Measurements from ENCODE around the gene DNAJC7. TPM values are rescaled to one million over a fixed set of nuclear protein-coding genes. Genes with fewer than 3 reads are reported as not detected.

DNAJC7 gene
- total RNA-seq, 3 donors from 2014 or later, result 80.6 to 108 (median 86.7) TPM

DNA sequence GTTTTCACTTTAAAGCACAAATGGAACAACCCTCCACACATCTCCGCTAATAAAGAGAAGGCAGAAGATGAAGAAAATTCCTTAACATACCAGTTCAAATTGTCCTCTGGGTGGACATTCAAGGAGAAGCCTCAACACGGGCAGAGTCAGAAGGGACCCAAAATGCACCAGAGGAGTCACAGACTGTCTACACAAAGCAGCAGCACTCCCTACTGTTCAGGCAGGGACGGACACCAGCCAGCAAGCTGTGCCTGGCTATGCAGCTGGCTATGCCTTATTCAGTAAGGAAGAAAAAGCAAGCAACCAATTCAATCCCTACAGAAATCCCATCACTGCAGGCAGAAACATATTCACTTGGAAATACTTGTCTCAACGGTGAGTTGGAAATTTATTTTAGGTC is 8.1 kb downstream of the DNAJC7 start:
- Histone ChIP-seq H3K4me3 (no peak overlapping the region), H3K4me1 (ENCODE audit: low read depth) (peaks cover 10% of the 10 kb centered on the region), H3K36me3 (ENCODE audit: low read depth) (no peaks in the 10 kb centered on the region), H3K9me3 (no peaks in the 10 kb centered on the region)
- ATAC-seq (peak; percentile 52), DNase-seq (no peak)
- intact Hi-C loops (cut with DNase I, micrococcal nuclease), result no loop called here
- TF ChIP-seq, protein P1, sequence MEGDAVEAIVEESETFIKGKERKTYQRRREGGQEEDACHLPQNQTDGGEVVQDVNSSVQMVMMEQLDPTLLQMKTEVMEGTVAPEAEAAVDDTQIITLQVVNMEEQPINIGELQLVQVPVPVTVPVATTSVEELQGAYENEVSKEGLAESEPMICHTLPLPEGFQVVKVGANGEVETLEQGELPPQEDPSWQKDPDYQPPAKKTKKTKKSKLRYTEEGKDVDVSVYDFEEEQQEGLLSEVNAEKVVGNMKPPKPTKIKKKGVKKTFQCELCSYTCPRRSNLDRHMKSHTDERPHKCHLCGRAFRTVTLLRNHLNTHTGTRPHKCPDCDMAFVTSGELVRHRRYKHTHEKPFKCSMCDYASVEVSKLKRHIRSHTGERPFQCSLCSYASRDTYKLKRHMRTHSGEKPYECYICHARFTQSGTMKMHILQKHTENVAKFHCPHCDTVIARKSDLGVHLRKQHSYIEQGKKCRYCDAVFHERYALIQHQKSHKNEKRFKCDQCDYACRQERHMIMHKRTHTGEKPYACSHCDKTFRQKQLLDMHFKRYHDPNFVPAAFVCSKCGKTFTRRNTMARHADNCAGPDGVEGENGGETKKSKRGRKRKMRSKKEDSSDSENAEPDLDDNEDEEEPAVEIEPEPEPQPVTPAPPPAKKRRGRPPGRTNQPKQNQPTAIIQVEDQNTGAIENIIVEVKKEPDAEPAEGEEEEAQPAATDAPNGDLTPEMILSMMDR (IDR thresholded peaks at IDR 0.05), result no peak

- no peak for ATAC-seq
- H3K4me1 ChIP-seq (ENCODE audit: low read depth), result peaks cover 32% of the 10 kb centered on the region
- intact Hi-C loops (cut with DNase I, micrococcal nuclease), result no loop called here
Observed at GRCh38 chr17:42005166-42005565, 12.1 kb downstream of the DNAJC7 start.

GRCh38 chr17:42002792-42003301 is 14.4 kb downstream of the DNAJC7 start:
- peaks cover 35% of the 10 kb centered on the region for H3K4me1 ChIP-seq (ENCODE audit: low read depth)
- TF ChIP-seq, protein P1 (IDR thresholded peaks at IDR 0.05), result no peak
- DNase-seq, result no peak

More at GRCh38 chr17:42005166-42005565, 12.1 kb downstream of the DNAJC7 start:
- Histone ChIP-seq H3K9me3 (no peaks in the 10 kb centered on the region), H3K4me3 (no peak overlapping the region), H3K36me3 (ENCODE audit: low read depth) (no peaks in the 10 kb centered on the region)
- TF ChIP-seq, protein P1 (IDR thresholded peaks at IDR 0.05), result no peak
- no peak for DNase-seq

DNA sequence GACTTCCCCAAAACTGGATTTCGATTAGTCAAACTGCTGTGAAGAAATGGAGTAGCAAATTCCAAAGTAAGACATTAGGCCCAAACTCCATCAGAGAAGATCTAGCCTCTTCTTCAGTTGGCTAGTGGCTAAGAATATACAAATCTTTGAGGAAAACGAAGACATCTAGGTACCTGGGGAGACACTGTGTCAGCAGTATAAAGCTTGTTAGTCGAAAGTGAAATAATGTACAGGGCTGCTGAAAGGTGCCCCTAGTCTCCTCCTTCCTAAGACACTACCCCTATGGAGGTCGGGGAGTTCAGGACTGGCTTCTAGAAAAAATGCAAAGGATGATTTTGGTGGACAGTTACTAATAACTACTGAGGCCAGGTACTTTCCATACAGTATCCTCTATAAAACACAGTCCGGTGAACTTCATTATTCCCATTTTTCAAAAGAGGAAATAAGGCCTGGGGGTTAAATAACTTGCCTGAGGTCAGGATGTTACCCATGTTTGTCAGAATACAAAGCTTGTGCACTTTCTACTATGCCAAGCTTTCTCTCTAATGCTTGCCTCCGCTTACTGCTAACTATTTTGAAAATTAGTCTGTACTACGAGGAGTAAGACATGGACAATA is 15.0 kb downstream of the DNAJC7 start:
- no peak for DNase-seq
- TF ChIP-seq, protein P1 (IDR thresholded peaks at IDR 0.05), result no peak
- H3K4me3 ChIP-seq, result no peak overlapping the region
- ATAC-seq, result no peak
- peaks cover 35% of the 10 kb centered on the region for H3K4me1 ChIP-seq (ENCODE audit: low read depth)
- H3K9me3 ChIP-seq, result no peaks in the 10 kb centered on the region
- intact Hi-C loops (cut with DNase I, micrococcal nuclease), result no loop called here
- peaks cover 7% of the 10 kb centered on the region for H3K36me3 ChIP-seq (ENCODE audit: low read depth)

More at GRCh38 chr17:42002792-42003301, 14.4 kb downstream of the DNAJC7 start:
- H3K9me3 ChIP-seq, result no peaks in the 10 kb centered on the region
- no peak overlapping the region for H3K4me3 ChIP-seq
- peak; percentile 81 for ATAC-seq
- intact Hi-C loops (cut with DNase I, micrococcal nuclease), result no loop called here
- peaks cover 5% of the 10 kb centered on the region for H3K36me3 ChIP-seq (ENCODE audit: low read depth)

GRCh38 chr17:42001729-42002128 is 15.5 kb downstream of the DNAJC7 start:
- H3K9me3 ChIP-seq, result no peaks in the 10 kb centered on the region

More at GRCh38 chr17:42001729-42002128, 15.5 kb downstream of the DNAJC7 start:
- H3K4me3 ChIP-seq, result no peak overlapping the region
- no peak for DNase-seq
- H3K36me3 ChIP-seq (ENCODE audit: low read depth), result peaks cover 7% of the 10 kb centered on the region
- intact Hi-C loops (cut with DNase I, micrococcal nuclease), result no loop called here
- peaks cover 35% of the 10 kb centered on the region for H3K4me1 ChIP-seq (ENCODE audit: low read depth)
- no peak for ATAC-seq
- TF ChIP-seq, protein P1 (IDR thresholded peaks at IDR 0.05), result no peak

Measured in mucosa of descending colon (tissue), 3 donors.